ENCODE data around the gene GPR31.

Gene GPR31

DNA sequence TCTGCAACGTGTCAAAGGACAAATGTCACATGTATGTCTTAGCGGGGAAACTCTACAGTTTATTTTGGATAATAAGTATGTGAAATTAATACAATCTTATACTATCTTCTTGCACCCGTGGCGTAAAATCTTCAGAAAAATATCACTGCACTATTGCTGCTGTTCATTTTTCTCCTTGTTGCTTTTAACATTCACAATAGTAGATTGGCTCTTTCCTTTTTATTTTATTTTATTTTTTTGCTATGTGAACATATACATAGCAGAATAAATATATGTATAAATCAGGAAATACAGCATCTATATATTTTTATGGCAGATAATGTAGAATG, 15.4 kb downstream of the GPR31 start:
- no peaks in the 10 kb centered on the region for H3K79me2 ChIP-seq
- no peak overlapping the region for H3K27ac ChIP-seq
- no peaks in the 10 kb centered on the region for H3K27me3 ChIP-seq (ENCODE audit: control insufficient read depth, insufficient read depth, low read length)

DNA sequence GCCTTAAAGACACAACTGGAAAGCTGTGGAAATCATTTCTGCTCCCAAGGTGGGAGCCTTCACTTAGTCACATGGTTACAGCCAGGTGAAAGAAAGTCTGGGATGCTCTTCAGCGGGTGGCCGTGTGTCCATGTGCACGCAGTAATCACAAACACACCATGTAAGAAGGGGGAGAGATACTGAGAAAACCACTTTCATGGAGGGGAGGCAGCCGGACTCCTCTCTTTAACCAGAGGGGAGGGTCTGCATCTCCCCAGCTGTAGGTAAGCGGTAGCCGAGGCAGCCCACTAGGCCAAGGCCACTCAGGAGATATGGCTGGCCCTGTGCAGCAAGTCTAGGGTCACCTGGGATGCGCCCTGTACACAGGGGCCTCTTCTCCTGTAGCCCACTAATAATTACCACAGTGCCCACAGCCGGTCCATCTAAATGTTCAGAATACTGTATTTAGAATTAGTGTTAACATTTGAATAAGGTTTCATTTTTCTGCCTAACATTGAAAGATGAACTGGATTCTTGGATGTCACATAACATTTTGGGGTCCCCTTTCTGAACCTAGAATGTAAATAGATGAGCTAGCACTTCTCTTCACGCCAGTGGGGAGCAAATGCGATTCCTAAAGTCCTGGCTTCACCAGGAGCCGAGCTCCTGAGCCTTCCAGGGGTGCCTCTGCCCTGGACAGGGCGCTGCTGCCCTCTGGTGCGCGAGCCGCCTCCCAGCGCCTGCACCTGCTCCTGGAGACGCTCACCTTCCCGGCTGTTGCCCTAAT, 15.9 kb downstream of the GPR31 start:
- TF ChIP-seq, protein P1, sequence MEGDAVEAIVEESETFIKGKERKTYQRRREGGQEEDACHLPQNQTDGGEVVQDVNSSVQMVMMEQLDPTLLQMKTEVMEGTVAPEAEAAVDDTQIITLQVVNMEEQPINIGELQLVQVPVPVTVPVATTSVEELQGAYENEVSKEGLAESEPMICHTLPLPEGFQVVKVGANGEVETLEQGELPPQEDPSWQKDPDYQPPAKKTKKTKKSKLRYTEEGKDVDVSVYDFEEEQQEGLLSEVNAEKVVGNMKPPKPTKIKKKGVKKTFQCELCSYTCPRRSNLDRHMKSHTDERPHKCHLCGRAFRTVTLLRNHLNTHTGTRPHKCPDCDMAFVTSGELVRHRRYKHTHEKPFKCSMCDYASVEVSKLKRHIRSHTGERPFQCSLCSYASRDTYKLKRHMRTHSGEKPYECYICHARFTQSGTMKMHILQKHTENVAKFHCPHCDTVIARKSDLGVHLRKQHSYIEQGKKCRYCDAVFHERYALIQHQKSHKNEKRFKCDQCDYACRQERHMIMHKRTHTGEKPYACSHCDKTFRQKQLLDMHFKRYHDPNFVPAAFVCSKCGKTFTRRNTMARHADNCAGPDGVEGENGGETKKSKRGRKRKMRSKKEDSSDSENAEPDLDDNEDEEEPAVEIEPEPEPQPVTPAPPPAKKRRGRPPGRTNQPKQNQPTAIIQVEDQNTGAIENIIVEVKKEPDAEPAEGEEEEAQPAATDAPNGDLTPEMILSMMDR (IDR thresholded peaks at IDR 0.05): peak; percentile 65

More for the DNA sequence above, 15.4 kb downstream of the GPR31 start:
- Histone ChIP-seq H3K9ac (no peak overlapping the region), H3K9me3 (ENCODE audit: control insufficient read depth, low read length) (no peaks in the 10 kb centered on the region), H3K4me2 (ENCODE audit: low read length) (no peak overlapping the region), H2AFZ (no peak overlapping the region), H3K4me1 (no peaks in the 10 kb centered on the region), H3K36me3 (ENCODE audit: control insufficient read depth, insufficient read depth, low read length) (no peaks in the 10 kb centered on the region), H3K4me3 (ENCODE audit: low read depth, low read length) (no peak overlapping the region)
- TF ChIP-seq, protein P1 (IDR thresholded peaks at IDR 0.05): no peak

DNA sequence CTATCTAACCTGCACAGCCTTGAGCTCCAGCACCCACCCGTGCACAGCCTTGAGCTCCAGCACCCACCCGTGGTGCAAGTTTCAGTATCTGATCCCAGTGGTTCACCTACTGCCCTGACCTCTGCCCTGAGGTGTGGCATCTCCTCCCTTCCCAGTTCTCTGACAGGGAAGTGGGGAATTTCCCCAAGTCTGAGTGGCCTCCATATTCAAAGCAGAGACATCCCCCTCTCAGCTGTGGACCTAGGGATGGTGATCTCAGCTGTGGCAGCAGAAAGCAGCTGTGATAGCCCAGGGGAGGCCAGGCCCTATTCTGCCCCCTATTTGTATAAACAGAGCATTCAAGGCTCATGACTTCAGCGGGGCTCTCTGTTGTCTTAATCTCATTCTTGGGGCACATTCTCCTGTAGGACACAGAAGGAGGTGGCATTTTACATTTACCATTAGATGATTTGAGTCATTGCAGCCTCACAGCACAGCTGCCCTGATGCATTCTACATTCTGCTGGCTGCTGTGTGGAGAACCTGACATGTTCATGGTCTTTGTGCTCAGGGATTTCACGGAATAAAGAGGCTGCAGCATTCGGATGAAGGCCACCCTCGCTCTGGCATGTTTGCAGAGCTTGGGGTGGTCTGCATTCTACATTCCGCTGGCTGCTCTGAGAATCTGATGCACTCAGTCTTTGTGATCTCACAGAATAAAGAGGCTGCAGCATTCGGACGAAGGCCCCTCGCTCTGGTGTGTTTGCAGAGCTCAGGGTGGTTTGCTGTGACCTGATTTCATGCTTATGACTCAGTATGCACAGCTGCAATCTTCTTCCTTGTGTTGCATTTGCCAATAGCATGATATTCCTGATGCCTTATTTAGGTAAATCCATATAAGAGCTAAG, 16.9 kb downstream of the GPR31 start:
- H3K4me2 ChIP-seq (ENCODE audit: low read length): no peak overlapping the region
- no peaks in the 10 kb centered on the region for H3K27me3 ChIP-seq (ENCODE audit: control insufficient read depth, insufficient read depth, low read length)
- H3K36me3 ChIP-seq (ENCODE audit: control insufficient read depth, insufficient read depth, low read length): no peaks in the 10 kb centered on the region
- TF ChIP-seq, protein P1 (IDR thresholded peaks at IDR 0.05): no peak
- no peaks in the 10 kb centered on the region for H3K9me3 ChIP-seq (ENCODE audit: control insufficient read depth, low read length)
- no peak overlapping the region for H3K9ac ChIP-seq
- H3K27ac ChIP-seq: no peak overlapping the region
- H3K79me2 ChIP-seq: no peaks in the 10 kb centered on the region
- H2AFZ ChIP-seq: no peak overlapping the region
- no peak overlapping the region for H3K4me3 ChIP-seq (ENCODE audit: low read depth, low read length)
- H3K4me1 ChIP-seq: no peaks in the 10 kb centered on the region

More for the DNA sequence above, 15.9 kb downstream of the GPR31 start:
- Histone ChIP-seq H3K79me2 (no peaks in the 10 kb centered on the region), H3K9ac (no peak overlapping the region), H3K27me3 (ENCODE audit: control insufficient read depth, insufficient read depth, low read length) (no peaks in the 10 kb centered on the region), H3K4me1 (no peaks in the 10 kb centered on the region), H3K36me3 (ENCODE audit: control insufficient read depth, insufficient read depth, low read length) (no peaks in the 10 kb centered on the region), H3K9me3 (ENCODE audit: control insufficient read depth, low read length) (no peaks in the 10 kb centered on the region), H2AFZ (peak overlapping the region; percentile 29), H3K27ac (no peak overlapping the region), H3K4me3 (ENCODE audit: low read depth, low read length) (no peak overlapping the region), H3K4me2 (ENCODE audit: low read length) (no peak overlapping the region)

DNA sequence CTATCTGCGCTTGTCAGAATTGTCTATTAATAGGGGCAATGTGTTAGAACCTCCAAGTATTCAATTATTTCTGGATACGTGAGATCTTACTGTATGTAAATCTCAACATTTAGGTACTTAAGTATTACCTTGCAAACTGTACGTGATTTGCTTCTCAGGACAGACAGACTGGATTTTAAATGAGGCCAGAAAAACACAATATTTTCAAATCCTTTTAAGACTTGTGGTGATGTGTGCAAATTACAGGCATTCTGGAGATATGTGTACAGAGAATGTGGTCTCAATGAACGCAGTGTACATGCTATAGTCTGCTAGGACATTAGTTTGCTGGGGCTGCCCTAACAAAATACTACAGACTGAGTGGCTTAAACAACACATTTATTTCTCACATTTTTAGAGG, 18.0 kb downstream of the GPR31 start:
- Histone ChIP-seq H2AFZ (no peak overlapping the region), H3K36me3 (ENCODE audit: control insufficient read depth, insufficient read depth, low read length) (no peaks in the 10 kb centered on the region), H3K9ac (no peak overlapping the region), H3K4me1 (no peaks in the 10 kb centered on the region), H3K79me2 (no peaks in the 10 kb centered on the region), H3K27ac (no peak overlapping the region), H3K27me3 (ENCODE audit: control insufficient read depth, insufficient read depth, low read length) (no peaks in the 10 kb centered on the region), H3K4me3 (ENCODE audit: low read depth, low read length) (no peak overlapping the region), H3K4me2 (ENCODE audit: low read length) (no peak overlapping the region), H3K9me3 (ENCODE audit: control insufficient read depth, low read length) (no peaks in the 10 kb centered on the region)
- TF ChIP-seq, protein P1 (IDR thresholded peaks at IDR 0.05): no peak
